Measurements from ENCODE around the gene ST3GAL3. TPM values are rescaled to one million over a fixed set of nuclear protein-coding genes. Genes with fewer than 3 reads are reported as not detected.

The ST3GAL3 gene
- total and polyA plus RNA-seq, 2 of the 13 experiments (the other 11 are each of a cell fraction or from before 2014, with no cell fraction given), result 5.1 to 8.1 TPM

DNA sequence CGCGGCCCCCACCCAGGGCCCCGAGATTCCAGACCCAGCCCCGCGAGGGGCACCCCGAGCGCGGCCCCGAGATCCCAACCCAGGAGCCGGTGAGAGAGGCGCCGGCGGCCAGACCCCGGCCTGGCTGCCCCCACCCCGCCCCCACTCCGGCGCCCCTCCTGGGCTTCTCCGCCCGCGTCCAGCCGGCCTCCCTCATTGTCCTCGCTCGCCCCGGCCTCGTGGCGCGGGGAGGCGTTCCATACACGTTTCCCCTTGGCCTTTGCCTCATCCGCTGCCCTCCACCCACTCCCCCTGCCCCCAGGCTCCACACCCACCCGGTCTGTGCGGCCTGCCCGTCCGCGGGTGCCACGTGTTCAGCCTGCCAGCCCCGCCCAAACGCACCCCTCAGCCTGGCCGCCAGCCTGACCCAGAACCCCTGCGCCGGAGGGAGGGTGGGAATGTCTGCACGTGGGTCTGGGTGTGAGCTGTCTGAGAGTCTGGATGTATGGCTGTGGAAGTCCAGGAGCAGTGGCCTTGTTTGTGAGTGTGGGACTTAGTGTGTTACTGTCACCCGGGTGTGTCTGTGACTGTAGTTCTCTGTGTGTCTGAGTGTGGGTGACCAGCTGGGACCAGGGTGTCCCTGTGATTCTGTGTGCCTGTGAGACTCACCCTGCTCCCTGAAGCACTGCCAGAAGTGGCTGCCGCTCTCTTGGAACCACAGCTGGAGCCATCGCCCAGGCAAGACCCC is 272.4 kb downstream of the ST3GAL3 start (continued):
- no peak for TF ChIP-seq ZNF616 (CRISPR knock-in tag; IDR thresholded peaks at IDR 0.05; ENCODE audit: low read depth)
- TF ChIP-seq ZNF891 (CRISPR knock-in tag; IDR thresholded peaks at IDR 0.05), result 0 out of 2 replicates have a peak, but pooled peaks have one; percentile 58
- TF ChIP-seq TARDBP (CRISPR knock-in tag; IDR thresholded peaks at IDR 0.05), result peak; percentile 21; the same call in 1 of the 2 replicates
- TF ChIP-seq, protein P1, sequence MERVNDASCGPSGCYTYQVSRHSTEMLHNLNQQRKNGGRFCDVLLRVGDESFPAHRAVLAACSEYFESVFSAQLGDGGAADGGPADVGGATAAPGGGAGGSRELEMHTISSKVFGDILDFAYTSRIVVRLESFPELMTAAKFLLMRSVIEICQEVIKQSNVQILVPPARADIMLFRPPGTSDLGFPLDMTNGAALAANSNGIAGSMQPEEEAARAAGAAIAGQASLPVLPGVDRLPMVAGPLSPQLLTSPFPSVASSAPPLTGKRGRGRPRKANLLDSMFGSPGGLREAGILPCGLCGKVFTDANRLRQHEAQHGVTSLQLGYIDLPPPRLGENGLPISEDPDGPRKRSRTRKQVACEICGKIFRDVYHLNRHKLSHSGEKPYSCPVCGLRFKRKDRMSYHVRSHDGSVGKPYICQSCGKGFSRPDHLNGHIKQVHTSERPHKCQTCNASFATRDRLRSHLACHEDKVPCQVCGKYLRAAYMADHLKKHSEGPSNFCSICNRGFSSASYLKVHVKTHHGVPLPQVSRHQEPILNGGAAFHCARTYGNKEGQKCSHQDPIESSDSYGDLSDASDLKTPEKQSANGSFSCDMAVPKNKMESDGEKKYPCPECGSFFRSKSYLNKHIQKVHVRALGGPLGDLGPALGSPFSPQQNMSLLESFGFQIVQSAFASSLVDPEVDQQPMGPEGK (CRISPR knock-in tag; IDR thresholded peaks at IDR 0.05), result peak; percentile 80
- TF ChIP-seq ZBTB38 (CRISPR knock-in tag; IDR thresholded peaks at IDR 0.05), result no peak
- TF ChIP-seq GLI4 (CRISPR knock-in tag; IDR thresholded peaks at IDR 0.05; ENCODE audit: borderline replicate concordance), result 0 out of 2 replicates have a peak, but pooled peaks have one; percentile 10
- no peak for TF ChIP-seq MZF1 (CRISPR knock-in tag; IDR thresholded peaks at IDR 0.05; ENCODE audit: borderline replicate concordance)
- no peak for TF ChIP-seq MBNL3 (CRISPR knock-in tag; conservative IDR thresholded peaks at IDR 0.05)
- TF ChIP-seq, protein P2, sequence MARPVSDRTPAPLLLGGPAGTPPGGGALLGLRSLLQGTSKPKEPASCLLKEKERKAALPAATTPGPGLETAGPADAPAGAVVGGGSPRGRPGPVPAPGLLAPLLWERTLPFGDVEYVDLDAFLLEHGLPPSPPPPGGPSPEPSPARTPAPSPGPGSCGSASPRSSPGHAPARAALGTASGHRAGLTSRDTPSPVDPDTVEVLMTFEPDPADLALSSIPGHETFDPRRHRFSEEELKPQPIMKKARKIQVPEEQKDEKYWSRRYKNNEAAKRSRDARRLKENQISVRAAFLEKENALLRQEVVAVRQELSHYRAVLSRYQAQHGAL (CRISPR knock-in tag; IDR thresholded peaks at IDR 0.05; ENCODE audit: not compliant biosample characterization), result no peak
- no peak for TF ChIP-seq ZFP36L1 (CRISPR knock-in tag; IDR thresholded peaks at IDR 0.05)
- no peak for TF ChIP-seq ZNF432 (CRISPR knock-in tag; IDR thresholded peaks at IDR 0.05; ENCODE audit: borderline replicate concordance)
- TF ChIP-seq NCOR1 (IDR thresholded peaks at IDR 0.05; ENCODE audit: borderline replicate concordance, low read length), result no peak
- no peak for TF ChIP-seq PPARG (CRISPR knock-in tag; conservative IDR thresholded peaks at IDR 0.05)
- TF ChIP-seq ARNT2 (CRISPR knock-in tag; IDR thresholded peaks at IDR 0.05; ENCODE audit: low read depth), result no peak
- TF ChIP-seq ZNF44 (CRISPR knock-in tag; IDR thresholded peaks at IDR 0.05), result no peak
- no peak for TF ChIP-seq RFX3 (CRISPR knock-in tag; IDR thresholded peaks at IDR 0.05)
- TF ChIP-seq, protein P3, sequence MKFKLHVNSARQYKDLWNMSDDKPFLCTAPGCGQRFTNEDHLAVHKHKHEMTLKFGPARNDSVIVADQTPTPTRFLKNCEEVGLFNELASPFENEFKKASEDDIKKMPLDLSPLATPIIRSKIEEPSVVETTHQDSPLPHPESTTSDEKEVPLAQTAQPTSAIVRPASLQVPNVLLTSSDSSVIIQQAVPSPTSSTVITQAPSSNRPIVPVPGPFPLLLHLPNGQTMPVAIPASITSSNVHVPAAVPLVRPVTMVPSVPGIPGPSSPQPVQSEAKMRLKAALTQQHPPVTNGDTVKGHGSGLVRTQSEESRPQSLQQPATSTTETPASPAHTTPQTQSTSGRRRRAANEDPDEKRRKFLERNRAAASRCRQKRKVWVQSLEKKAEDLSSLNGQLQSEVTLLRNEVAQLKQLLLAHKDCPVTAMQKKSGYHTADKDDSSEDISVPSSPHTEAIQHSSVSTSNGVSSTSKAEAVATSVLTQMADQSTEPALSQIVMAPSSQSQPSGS (CRISPR knock-in tag; IDR thresholded peaks at IDR 0.05), result no peak
- peak; percentile 81; the same call in 1 of the 2 replicates for TF ChIP-seq ZNF230 (CRISPR knock-in tag; IDR thresholded peaks at IDR 0.05)
- TF ChIP-seq, protein P4, sequence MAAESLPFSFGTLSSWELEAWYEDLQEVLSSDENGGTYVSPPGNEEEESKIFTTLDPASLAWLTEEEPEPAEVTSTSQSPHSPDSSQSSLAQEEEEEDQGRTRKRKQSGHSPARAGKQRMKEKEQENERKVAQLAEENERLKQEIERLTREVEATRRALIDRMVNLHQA (CRISPR knock-in tag; IDR thresholded peaks at IDR 0.05), result no peak
- no peak for TF ChIP-seq ZNF589 (CRISPR knock-in tag; conservative IDR thresholded peaks at IDR 0.05)
- peak; percentile 50; the same call in 1 of the 2 replicates for TF ChIP-seq HDAC2 (CRISPR knock-in tag; IDR thresholded peaks at IDR 0.05)
- TF ChIP-seq ZNF451 (CRISPR knock-in tag; IDR thresholded peaks at IDR 0.05), result no peak
- TF ChIP-seq, protein P5, sequence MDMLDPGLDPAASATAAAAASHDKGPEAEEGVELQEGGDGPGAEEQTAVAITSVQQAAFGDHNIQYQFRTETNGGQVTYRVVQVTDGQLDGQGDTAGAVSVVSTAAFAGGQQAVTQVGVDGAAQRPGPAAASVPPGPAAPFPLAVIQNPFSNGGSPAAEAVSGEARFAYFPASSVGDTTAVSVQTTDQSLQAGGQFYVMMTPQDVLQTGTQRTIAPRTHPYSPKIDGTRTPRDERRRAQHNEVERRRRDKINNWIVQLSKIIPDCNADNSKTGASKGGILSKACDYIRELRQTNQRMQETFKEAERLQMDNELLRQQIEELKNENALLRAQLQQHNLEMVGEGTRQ (IDR thresholded peaks at IDR 0.05; ENCODE audit: low read depth, low read length), result no peak
- TF ChIP-seq, protein P5 (CRISPR knock-in tag; IDR thresholded peaks at IDR 0.05; ENCODE audit: borderline replicate concordance), result no peak; the same call in 1 of the 2 replicates

Measured in HepG2 (cell line).